ENCODE data around the gene SDS. TPM values are rescaled to one million over a fixed set of nuclear protein-coding genes. Genes with fewer than 3 reads are reported as not detected.

Gene SDS
- total and polyA plus RNA-seq, 2 of the 13 experiments (the other 11 are each of a cell fraction or from before 2014, with no cell fraction given): not detected

- H3K4me2 ChIP-seq (ENCODE audit: low read depth, low read length): no peak overlapping the region
- no peak overlapping the region for H3K27ac ChIP-seq (ENCODE audit: extremely low read length, insufficient read depth, low read length)
- POLR2A ChIA-PET: no interaction called here
- intact Hi-C loops (cut with micrococcal nuclease; ENCODE audit: unreplicated experiment): no loop called here
- 0 out of 2 replicates have a peak, but pooled peaks cover 2% of the 10 kb centered on the region for H4K20me1 ChIP-seq (ENCODE audit: insufficient read depth, low read length)
- H3K27me3 ChIP-seq (ENCODE audit: control insufficient read depth in 1 of 2, insufficient read depth in 2 of 2, low read length in 2 of 2): no peaks in the 10 kb centered on the region
- H3K9me3 ChIP-seq (ENCODE audit: low read length): no peaks in the 10 kb centered on the region
- no TSS peak for BruUV-seq (replicated peaks)
- H3K9ac ChIP-seq (ENCODE audit: insufficient read depth, low read depth, low read length): no peak overlapping the region
- H3K4me3 ChIP-seq (replicated peaks in 1 of 3; ENCODE audit: insufficient read depth in 1 of 3, low read depth in 2 of 3, low read length in 3 of 3): no peak overlapping the region
- no peak for DNase-seq (ENCODE audit: low spot score)
- ATAC-seq: no peak
- CTCF ChIA-PET (ENCODE audit: low intra/inter-chr PET ratio, low total read pairs): no interaction called here
- peaks cover 3 to 4% of the 10 kb centered on the region in 2 experiments; a peak in 3 of 5 replicates for H3K36me3 ChIP-seq (replicated peaks in 1 of 2; ENCODE audit: control insufficient read depth in 1 of 2, insufficient read depth in 2 of 2, low read length in 2 of 2)
- no peaks in the 10 kb centered on the region for H3K79me2 ChIP-seq (ENCODE audit: insufficient read depth, low read length)
- 96% methylated on average over 7 of the region's 7 CpGs for WGBS (ENCODE audit: low lambda C conversion rate)
- H2AFZ ChIP-seq (ENCODE audit: low read length): no peak overlapping the region
- H3K4me1 ChIP-seq (ENCODE audit: insufficient read depth, low read length): no peaks in the 10 kb centered on the region
- no peak for TF ChIP-seq ELF3 (CRISPR knock-in tag; IDR thresholded peaks at IDR 0.05)
- TF ChIP-seq, protein P1, sequence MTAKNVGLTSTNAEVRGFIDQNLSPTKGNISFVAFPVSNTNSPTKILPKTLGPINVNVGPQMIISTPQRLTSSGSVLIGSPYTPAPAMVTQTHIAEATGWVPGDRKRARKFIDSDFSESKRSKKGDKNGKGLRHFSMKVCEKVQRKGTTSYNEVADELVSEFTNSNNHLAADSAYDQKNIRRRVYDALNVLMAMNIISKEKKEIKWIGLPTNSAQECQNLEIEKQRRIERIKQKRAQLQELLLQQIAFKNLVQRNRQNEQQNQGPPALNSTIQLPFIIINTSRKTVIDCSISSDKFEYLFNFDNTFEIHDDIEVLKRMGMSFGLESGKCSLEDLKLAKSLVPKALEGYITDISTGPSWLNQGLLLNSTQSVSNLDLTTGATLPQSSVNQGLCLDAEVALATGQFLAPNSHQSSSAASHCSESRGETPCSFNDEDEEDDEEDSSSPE (CRISPR knock-in tag; IDR thresholded peaks at IDR 0.05): no peak
- TF ChIP-seq ZNF430 (CRISPR knock-in tag; IDR thresholded peaks at IDR 0.05): no peak
- no peak for TF ChIP-seq ZFX (CRISPR knock-in tag; IDR thresholded peaks at IDR 0.05; ENCODE audit: low read depth)
- no peak for TF ChIP-seq PITX1 (CRISPR knock-in tag; IDR thresholded peaks at IDR 0.05)
- no peak for TF ChIP-seq ARID2 (CRISPR knock-in tag; IDR thresholded peaks at IDR 0.05; ENCODE audit: borderline replicate concordance)
- TF ChIP-seq HMGA1 (CRISPR knock-in tag; conservative IDR thresholded peaks at IDR 0.05): no peak
- TF ChIP-seq PBX3 (CRISPR knock-in tag; IDR thresholded peaks at IDR 0.05; ENCODE audit: borderline replicate concordance): no peak
- TF ChIP-seq ATF6 (CRISPR knock-in tag; conservative IDR thresholded peaks at IDR 0.05): no peak
- FAIRE-seq: no peak
- in situ Hi-C loops (cut with HindIII; ENCODE audit: extremely low pct_ligation_motif_present, low pct_unique_long_range_greater_than_20kb): no loop called here
Measured at GRCh38 chr12:113365639-113366395, 37.9 kb downstream of the SDS start.
